GM21528 (cell line): Measurements from ENCODE around the gene MYO16.
"Not testable (repeated sequence)": the region's sequence is repeated elsewhere in the genome, so short reads cannot be mapped to it uniquely, and the experiment has no call there.

Experiments used
- ATAC-seq: cut with Tn5 transposase; IDR thresholded peaks from one replicate; pipeline ENCODE4 v1.9.1; 2021; ENCODE audit warnings: mild to moderate bottlenecking, moderate library complexity; ENCODE audit not compliant: unreplicated experiment, low FRiP score

MYO16 gene

DNA sequence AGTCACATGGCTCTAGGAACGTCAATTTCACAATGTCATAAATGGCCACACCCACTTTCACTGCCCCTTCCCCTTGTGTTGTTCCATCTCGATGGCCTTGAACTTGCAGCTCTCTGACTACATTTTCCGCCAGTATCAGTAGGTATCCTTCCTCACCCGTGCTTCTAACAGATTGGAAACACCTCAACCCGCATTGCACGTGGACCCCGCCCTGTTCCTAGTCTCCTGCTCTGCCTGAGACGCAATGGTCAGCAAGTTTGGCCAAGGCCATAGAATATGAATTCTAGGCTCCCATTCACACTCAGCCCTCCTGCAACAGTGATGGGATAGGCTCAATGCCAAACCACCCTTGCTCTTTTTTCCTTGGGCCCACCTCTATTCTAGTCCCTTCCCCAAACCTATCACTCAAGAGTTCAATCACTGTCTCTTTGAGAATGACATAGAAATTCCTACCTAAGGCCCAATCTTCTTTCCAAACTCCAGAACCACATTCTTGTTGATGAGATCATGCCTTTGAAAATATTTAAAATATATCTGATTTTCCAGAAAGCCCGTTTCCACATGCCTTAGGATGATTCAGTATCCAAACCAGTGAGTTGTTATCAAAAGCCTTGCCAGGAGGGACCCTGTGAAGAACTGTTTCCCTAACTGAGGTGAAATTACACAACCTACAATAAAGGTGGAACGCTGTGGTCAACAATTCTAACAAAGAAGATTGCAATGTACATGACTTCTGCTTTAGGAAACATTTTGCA is 334.6 kb downstream of the MYO16 start:
- no peak for ATAC-seq

DNA sequence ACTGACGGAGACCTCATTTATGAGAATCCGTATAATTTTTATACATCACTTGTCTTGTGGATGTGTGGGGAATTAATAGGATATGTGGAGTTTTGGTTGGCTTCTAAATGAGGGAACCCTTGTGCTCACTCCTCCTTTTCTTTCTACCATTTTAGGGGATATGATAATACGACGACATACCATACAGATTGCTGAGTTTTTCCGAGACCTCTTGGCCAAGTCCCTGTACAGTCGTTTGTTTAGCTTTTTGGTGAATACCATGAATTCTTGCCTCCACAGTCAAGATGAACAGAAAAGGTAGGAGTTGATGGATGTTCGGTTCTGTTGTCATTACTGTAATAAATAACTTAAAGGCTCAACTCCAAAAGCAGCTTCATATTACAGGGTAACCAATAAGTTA is 335.2 kb downstream of the MYO16 start:
- ATAC-seq: no peak

DNA sequence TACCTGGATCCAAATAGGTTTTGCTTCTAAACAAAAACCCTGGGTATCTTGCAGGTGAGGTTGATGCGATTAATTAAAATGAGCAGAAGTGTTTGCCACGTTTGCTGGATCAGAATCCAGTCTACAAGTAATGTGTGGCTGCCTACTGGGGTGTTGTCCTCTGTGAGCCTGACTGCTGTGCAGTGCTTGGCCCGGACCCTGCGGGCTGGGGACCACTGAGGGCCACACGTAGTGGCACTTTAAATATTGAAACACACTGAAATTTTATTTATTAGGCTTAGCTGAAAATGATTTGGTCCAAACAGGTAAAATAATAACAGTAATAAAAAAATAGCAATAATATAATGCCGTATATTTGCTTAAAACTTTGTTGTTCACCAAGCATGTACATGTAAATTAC is 338.0 kb downstream of the MYO16 start:
- no peak for ATAC-seq

DNA sequence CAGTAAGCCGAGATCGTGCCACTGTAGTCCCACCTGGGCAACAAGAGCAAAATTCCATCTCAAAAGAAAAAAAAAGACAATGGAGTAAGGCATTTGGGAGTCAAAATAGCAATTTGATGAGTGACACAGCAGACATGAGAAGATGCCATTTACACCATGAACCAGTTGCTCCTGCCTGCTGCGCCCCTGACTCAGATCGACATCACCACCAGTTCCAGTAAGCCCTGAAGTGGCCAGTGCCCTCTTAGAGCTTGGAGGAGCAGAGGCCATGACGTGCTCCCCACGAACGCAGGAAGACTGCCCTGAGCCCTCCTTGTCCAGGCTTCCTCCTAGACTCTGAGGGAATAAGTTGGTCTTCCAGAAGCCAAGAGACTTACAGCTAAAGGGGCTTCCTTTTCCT is 339.2 kb downstream of the MYO16 start:
- no peak for ATAC-seq

DNA sequence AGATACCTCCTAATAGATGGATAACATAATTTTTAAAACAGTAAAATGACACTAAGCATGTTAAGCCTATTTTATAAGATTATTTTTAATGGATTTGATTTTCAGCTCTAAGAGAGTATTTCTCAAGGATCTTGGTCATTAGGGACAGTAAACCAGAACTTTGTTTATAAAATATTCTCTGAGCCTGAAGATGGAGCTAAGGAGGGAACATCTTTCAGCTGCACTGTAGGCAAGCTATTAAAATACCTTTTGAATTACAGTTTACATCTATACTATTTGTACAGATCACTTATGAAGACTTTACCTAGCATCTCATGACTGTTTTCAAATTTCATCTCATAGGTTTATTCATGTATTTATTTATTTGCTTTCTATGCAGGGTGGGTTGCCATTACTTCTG is 345.3 kb downstream of the MYO16 start:
- ATAC-seq: no peak

DNA sequence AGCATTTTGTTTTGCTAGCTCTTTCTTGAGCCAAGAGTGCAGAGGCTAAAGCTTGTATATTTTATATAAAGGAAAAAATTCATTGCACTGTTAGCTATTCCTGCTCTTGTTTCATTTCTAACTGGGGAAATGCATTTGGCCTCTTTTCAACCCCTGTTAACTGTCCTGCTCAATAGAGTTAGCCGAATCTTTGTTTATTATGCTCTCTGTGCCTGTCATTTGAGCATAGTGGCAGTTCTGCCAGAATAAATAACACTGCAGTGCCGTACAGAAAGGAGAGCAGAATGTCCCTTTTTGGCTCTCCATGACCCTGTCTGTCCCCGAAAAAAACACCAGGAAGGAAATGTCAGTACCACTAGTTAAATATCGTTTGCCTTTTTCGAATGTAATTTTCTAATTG is 350.8 kb downstream of the MYO16 start:
- ATAC-seq: no peak

DNA sequence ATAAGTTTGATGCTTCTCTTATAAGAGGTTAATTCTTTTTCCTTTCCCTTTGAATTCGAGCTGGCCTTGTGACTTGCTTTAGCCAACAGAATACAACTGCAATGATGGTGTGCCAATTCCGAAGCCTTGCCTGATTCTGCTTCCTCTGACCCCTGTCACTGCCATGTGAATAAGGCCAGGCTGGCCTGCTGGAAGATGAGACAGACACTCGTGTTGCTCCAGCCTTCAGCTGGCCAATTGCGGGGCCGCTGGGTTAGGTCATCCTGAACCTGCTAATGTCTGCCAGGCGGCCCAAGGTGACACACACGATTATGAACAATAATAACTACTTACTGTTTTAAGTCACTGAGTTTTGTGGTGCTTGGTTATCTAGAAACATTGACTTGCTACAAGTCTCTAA is 352.0 kb downstream of the MYO16 start:
- ATAC-seq: no peak

DNA sequence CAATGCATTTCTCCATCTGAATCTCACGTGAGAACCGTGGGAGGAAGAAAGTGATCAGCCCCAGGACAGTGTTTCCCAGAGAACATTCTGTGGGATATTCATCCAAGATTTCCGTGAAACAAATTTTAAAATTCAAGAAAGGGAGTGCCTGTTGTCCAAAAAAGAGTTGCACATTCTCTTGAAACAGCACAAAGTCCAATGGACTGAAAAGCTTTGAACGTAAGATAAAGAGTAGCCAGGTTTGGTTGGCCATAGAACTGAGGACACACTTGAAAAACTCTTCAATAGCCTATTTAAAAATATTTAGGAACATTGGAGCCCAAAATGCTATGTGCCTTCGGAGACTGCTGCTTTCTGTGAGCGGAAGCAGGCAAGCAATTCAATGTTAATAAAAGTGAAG is 353.9 kb downstream of the MYO16 start:
- no peak for ATAC-seq

DNA sequence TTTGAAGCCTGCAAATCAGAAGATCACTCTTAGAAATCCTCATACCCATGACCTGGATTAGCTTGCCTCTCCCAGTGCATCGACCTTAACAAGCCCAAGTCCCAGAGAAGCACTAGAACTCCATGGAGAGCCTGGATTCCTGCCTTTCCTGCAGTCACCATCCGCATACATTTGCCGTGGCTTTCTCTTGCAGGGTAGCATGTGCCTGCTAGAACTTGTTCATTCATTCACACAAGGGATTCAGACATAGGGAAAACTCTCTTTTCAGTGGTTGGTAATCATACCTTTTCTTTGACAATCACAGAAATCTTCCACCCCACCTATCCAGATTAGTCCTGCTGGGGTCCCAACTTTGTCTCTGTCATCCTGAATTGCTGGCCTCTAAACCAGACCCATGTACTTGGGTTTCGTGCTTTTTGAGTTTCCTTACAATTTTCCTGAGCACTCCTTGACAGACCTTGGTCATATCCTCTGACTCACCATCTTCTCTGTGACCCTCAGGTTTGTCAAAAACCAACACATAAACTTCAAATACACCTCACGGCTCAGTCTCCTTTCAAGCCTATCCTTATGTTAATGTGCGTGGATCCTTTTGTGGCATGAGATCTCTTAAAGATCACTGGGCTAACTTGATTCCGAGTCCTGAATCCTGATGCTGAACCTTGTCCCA is 355.0 kb downstream of the MYO16 start:
- no peak for ATAC-seq

DNA sequence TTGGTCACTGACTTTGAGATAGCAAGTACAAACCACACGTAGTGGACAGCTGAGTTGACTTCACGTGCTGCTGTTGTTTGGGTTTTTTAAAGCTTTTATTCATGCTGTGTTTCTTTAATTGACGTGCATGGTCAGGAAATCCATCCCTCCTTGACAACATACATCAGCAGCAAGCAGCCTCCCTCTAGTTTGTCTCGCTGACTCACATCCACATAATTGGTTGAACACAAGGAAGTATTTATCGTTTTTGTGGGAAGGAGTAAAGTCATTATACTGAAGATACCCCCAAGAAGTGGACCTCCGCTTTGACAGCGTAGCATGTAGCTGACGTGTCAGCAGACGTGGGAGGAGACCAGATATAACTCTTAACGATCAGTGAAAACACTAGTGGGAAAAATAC is 355.8 kb downstream of the MYO16 start:
- ATAC-seq: no peak

DNA sequence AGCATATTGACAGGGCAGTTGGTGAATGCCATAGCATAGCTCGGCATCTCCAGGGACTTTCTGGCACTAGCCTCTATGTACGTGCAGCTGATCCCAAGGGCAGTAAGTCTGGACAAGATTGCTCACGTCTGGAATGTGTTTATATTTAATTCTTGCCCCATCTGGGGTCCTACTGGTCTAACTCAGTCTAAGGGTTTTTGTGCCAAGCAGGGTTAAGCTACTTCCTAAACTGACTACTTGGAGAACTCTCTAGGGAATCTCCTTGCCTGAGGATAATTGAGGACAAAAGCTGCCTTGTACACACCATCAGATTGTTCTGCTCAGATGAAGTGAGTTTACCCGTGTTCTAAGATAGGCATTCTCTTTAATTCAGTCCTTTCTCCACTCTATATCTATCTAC is 358.1 kb downstream of the MYO16 start:
- ATAC-seq: no peak

DNA sequence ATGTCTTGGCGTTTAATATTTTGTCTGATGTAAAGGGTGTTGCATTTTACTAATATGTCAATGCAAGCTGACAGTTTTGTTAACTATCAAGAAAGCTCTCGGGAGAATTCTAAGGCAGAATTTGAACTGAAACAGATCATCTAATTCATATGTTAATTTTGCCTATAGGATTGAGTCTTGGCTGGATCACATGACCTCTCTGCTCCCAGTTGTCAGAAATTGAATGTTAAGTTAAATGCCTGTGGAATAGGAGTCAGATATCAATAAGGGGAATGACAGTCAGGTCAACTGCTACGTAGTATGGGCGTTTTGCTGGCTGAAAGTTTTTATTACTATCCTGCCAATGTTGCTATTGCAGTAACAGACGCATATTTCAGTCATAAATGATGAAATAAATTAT is 358.5 kb downstream of the MYO16 start:
- ATAC-seq: no peak

DNA sequence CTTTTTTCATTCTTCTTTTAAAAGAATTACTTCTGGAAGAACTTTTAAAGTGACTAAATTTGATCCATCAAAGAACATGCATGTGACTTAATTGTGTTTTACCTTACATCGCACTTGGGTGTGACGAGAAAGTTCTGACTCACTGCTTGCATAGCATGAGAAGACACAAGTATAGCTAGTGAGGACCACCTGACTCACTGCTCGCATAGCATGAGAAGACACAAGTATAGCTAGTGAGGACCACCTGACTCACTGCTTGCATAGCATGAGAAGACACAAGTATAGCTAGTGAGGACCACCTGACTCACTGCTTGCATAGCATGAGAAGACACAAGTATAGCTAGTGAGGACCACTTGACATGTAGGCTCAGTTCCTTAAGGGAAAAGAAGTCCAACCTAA is 362.0 kb downstream of the MYO16 start:
- ATAC-seq: not testable (repeated sequence)

DNA sequence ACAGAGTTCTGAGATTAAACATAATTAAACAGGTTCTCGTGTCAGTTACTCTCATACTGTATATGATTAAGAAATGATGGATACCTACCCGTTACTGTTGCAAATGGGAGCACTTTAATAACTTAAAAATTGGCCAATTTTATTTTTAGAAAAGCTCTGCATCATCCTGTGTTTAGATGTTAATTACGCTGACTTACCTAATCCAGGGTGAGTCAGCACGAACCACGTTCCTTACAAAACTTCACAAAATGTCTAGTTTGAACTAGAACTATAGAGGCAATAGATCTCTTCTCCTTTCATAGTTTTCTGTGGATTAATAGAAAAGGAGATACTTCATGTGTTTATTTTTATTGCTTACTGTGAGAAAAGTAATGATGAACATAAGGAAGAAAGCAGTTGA is 363.9 kb downstream of the MYO16 start:
- ATAC-seq: no peak

DNA sequence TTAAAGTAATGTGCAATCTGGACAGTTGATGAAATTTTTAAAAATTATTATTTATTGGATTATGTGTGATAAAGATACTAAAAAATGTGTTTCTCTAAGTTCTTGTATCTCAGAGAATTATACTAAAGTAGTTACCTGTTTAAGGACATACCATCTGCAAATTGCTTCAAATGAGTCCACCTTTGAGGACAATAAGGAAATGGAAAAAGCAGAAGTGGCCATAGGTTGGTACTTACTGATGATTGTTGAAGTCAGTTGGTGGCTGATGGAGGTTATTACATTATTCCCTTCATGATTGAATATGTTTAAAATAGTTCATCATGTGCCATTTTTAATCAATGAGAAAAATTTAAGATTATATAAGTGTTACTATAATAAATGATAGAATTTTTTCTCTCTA is 367.0 kb downstream of the MYO16 start:
- no peak for ATAC-seq

DNA sequence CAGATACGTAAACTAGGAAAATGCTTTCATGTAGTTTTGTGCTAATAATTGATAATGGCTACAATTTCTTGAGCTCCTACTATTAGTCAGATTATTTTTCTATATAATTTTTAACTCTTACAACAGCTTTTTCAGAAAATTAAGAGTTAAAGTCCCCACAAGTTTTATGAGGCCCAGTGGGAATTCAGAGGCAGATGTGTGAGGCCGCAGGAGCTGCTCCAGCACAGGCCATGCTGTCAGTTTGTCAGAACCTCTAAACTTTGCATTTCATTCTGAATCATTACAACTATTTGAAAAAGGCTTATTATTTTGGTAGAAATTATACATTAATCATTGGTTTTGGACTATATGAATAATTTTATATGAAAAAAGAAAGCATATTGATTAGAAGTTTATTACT is 370.8 kb downstream of the MYO16 start:
- ATAC-seq: no peak

DNA sequence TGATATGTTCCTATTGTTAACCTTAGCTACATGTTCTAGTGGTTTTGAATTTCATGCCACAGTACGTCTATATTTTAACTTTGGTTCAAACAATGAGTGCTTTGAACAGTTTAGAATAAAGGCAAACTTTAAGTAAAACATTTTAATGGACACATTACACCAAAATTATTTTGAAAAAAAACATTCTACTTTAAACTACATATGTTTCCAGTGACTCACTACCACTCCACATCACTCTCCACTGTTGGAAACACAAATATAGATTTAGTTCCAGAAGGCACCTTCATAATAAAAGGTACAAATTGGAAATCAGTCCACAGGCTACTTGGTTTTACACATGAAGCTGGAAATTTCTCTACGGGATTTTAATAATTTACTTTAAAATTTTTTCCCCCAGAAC is 373.5 kb downstream of the MYO16 start:
- no peak for ATAC-seq

DNA sequence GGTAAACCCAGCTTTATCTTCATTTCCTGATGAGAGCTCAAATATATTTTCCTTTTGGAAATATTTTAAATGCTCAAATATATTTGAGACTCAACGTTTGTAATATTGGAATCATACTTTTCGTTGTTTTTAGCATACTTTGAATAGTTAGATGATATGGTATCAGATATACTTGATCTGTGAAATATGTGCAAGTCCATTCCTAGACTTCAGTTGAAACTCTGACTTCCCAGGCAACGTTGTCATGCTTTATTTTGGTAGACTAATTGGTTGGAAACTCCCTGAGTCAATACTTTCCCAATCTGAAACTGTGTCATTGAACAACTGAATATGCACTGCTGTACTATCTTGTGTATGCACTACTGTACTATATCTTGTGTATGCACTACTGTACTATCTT is 378.5 kb downstream of the MYO16 start:
- no peak for ATAC-seq

DNA sequence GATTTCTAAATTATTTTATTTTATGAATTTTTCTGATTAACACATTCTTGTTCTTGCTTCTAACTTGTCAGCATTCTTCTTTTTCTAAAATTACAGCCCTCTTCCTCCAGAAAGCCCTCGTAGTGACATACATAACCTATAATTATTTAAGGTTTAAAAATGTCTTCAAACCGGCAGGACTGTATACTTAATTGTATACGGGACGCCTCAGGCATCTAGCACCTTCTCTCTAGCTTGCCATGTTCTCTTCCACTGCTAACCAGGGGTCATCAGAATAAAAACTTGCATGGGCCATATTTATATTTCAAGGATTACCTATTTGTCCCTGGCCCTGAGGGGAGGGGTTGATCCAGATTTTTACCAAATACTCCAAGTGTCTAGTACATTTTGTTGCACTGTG is 380.3 kb downstream of the MYO16 start:
- ATAC-seq: no peak

DNA sequence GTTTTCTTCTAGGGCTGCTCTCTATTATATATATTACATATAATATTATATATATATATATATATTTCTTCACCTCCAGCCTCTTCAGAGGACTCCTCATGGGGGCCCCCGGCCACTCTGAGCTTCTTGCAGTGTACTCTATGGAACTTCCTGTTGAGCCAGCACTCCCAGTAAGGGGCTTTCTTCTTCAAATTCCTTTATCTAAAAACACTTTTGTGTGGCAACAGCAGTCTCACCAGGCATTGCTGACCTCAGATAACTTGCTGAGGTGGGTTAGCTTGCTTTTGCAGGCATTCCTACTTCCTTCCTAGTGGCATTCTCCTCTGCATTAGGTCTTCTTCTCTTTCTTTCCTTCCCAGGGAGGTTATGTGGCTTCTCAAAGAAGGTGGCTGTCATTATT is 381.5 kb downstream of the MYO16 start:
- ATAC-seq: no peak

DNA sequence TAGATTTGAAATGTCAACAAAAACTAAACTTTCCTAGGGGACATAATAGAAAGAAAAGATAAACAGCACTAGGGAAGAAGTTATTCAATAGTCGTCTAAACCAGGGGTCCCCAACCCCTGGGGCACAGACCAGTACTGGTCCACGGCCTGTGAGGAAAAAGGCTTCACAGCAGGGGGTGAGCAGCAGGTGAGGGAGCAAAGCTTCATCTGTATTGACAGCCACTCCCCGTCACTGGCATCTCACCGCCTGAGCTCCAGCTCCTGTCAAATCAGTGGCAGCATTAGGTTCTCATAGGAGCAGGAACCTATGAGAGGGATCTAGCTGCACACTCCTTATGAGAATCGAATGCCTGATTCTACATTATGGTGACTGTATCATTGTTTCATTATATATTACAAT is 382.7 kb downstream of the MYO16 start:
- no peak for ATAC-seq

DNA sequence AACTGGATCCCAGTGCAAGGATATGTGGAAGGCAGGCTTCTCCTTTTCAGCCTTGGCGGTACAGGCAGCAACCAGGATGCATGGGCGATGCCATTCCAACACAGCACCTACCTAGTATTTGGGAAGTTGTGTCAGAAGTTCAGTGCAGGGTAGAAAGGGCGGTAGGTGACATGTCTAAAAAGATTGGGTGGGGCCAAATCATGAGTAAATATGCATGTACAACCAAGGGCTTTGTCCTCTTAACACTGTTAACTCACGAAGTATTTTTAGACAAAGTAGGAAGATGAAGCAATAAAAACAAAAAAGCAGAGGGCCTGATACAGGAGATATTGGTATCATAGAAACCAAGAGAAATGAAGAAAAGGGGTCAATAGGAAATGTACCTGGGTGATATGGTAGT is 392.1 kb downstream of the MYO16 start:
- ATAC-seq: no peak
